PFSK-1 (cell line): ENCODE data around the gene SMAD1.

Source experiments
- POLR2AphosphoS5 ChIP-seq: IDR thresholded peaks from 2 replicates; pipeline ENCODE4 v1.6.1; 2012; ENCODE audit warnings: low read depth, mild to moderate bottlenecking, control low read depth, low read length, moderate library complexity
- SIN3A ChIP-seq: IDR thresholded peaks from 2 replicates; pipeline ENCODE4 v1.6.1; 2012; ENCODE audit warnings: mild to moderate bottlenecking, low read length, moderate library complexity, borderline replicate concordance; ENCODE audit not compliant: insufficient read depth
- TF ChIP-seq, protein P1 (sequence below), 2 experiments: IDR thresholded peaks; 2 replicates each; pipeline versions ENCODE4 v1.6.1 to v1.8.0; 2011 to 2012; ENCODE audit warnings: low read depth in 2 of 2, low read length in 2 of 2, control low read depth in 1 of 2, inconsistent platforms in 1 of 2, mild to moderate bottlenecking in 1 of 2, moderate library complexity in 1 of 2; ENCODE audit not compliant: insufficient read depth in 1 of 2

GRCh38 chr4:145481942-145482208 lies 222 bp downstream of the SMAD1 start:
- TF ChIP-seq POLR2AphosphoS5 (no peak; the same call in 1 of the 2 replicates), SIN3A (no peak)
- TF ChIP-seq, protein P1, sequence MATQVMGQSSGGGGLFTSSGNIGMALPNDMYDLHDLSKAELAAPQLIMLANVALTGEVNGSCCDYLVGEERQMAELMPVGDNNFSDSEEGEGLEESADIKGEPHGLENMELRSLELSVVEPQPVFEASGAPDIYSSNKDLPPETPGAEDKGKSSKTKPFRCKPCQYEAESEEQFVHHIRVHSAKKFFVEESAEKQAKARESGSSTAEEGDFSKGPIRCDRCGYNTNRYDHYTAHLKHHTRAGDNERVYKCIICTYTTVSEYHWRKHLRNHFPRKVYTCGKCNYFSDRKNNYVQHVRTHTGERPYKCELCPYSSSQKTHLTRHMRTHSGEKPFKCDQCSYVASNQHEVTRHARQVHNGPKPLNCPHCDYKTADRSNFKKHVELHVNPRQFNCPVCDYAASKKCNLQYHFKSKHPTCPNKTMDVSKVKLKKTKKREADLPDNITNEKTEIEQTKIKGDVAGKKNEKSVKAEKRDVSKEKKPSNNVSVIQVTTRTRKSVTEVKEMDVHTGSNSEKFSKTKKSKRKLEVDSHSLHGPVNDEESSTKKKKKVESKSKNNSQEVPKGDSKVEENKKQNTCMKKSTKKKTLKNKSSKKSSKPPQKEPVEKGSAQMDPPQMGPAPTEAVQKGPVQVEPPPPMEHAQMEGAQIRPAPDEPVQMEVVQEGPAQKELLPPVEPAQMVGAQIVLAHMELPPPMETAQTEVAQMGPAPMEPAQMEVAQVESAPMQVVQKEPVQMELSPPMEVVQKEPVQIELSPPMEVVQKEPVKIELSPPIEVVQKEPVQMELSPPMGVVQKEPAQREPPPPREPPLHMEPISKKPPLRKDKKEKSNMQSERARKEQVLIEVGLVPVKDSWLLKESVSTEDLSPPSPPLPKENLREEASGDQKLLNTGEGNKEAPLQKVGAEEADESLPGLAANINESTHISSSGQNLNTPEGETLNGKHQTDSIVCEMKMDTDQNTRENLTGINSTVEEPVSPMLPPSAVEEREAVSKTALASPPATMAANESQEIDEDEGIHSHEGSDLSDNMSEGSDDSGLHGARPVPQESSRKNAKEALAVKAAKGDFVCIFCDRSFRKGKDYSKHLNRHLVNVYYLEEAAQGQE (IDR thresholded peaks at IDR 0.05; ENCODE audit: insufficient read depth in 1 of 2, low read depth in 2 of 2, low read length in 2 of 2), result no peak
